ENCODE results near the gene DFFB. TPM values are rescaled to one million over a fixed set of nuclear protein-coding genes. Genes with fewer than 3 reads are reported as not detected.
A peak's percentile ranks its signal among the peaks of the same experiment; 100 is the strongest.
"Not testable (repeated sequence)": the region's sequence is repeated elsewhere in the genome, so short reads cannot be mapped to it uniquely, and the experiment has no call there.

Gene DFFB
- total RNA-seq, 1 donor from 2014 or later: 9.3 TPM

DNA sequence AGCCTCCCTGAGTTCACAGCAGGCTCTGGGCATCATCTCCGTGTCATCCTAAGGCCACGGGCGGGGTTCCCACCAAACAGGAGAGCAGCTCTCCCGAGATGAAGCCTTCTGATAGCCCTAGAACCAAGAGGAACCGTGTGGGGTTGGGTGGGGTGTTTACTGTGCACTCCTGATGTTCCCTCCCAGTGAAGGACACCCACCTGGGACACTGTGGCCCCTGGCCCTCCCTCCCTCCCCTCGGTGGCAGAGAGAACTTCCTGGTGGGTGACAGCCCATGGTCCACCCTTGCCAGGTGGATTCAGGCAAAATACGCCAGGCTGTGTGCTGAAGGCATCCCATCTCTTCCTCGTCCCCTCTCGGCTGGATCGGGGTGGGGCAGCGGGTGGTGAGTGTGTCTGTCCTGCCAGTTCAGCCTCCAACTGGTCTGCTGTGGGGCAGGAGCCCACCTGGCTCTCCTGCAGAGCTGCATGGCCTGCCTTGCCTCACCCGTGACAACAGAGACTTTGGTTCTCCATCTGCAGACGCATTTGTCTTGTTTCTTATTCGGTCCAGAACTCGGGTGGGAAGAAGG lies 58.4 kb downstream of the DFFB start:
- ATAC-seq (no peak), DNase-seq (ENCODE audit: low spot score) (peak; percentile 44)
- intact Hi-C loops (cut with DNase I): no loop called here

DNA sequence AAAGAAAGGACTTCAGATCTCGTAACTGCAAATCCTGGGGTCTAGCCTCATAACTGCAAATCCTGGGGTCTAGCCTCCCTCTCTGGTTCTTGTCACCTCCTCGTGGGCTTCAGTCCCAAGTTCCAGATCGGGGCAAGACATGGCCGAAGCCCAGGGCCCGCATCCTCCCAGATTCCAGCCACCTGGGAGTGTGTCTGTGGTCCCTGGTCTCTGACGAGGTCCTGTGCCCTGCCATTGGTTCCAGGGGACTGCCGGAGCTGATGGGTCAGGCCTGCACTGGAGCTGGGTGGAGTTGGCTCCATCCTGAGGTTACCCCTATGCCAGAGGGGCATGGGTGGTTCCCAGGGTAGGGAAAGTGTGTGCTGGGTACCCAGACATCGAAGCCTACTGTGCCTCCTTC lies 60.5 kb downstream of the DFFB start:
- ATAC-seq (no peak), DNase-seq (ENCODE audit: low spot score) (peak; percentile 34)

GRCh38 chr1:3918359-3918758 lies 61.1 kb downstream of the DFFB start:
- DNase-seq (ENCODE audit: low spot score); intact Hi-C loops (cut with DNase I); ATAC-seq: not testable (repeated sequence)

More for the DNA sequence above, 60.5 kb downstream of the DFFB start:
- intact Hi-C loops (cut with DNase I): no loop called here

DNA sequence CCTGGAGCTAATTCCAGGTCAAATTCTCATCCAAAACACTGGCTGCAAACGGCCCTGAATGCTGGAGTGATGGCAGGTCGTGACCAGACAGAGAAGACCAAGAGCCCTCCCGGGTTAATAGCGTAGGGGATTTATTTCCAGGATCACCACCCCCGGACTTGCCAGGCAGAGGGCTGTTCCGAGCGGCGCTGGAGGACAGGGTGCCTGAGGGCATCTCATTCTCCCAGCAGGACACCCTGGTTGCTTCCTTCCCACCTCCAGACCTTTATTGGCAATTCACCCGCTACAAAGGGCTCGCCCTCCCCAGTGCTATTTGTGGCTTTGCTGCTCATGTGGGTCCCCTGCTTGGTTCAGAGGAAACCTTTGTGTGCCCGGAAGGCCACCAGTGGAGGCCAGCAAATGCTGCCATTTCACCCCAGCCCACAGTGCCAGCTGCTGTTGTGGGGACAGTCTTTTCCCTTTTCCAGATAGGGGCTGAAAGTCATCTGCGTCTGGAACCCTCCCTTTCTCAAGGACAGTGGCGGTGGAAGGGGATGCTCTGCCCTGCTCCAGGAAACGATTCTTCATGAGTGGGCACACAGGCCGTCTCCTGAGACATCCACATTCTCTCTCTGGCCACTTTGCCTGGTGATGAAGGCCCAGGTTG lies 61.8 kb downstream of the DFFB start:
- no peak for ATAC-seq

DNA sequence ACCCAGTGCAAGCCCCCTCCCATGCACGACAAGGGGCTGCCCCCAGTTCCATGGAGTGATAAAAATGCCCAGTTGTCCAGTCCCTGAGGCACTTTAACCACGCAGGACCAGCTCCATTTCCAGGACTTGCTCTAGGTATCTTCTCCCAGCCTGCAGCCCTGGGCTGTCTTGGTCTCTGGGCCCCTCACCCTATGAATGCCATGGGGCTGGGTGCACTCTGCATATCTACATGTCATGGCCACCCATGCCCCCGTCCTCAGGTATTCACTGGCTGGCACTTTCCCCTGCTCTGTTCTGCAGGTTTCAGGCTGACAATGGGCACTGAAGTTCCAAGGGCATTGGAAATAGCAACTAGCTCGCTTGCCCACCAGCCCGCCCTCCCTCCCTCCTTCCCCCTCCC lies 62.4 kb downstream of the DFFB start:
- intact Hi-C loops (cut with DNase I): no loop called here

More for the DNA sequence above, 61.8 kb downstream of the DFFB start:
- no peak for DNase-seq (ENCODE audit: low spot score)
- intact Hi-C loops (cut with DNase I): no loop called here

DNA sequence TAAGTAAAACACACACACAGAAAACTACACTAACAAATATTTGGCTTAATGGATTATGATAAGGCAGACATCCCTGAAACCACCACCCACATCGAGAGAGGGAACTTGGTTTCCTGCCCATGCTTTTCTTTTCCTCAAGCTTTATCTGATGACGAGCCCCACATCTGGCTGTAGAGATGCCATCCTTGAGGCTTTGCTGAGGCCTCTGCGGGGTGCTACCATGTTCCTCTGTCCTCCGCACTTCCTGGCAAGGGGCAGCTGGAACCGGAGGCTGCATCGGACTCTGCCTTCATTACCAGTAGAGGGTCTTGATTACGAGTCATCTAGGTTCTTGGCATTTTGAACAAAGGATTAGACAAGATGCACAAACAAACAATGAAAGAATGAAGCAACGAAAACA lies 64.5 kb downstream of the DFFB start:
- DNase-seq (ENCODE audit: low spot score) (no peak), ATAC-seq (no peak)
- intact Hi-C loops (cut with DNase I): no loop called here

More for the DNA sequence above, 62.4 kb downstream of the DFFB start:
- ATAC-seq (no peak), DNase-seq (ENCODE audit: low spot score) (no peak)

- ATAC-seq (no peak), DNase-seq (ENCODE audit: low spot score) (no peak)
- intact Hi-C loops (cut with DNase I): no loop called here
Measured at GRCh38 chr1:3922201-3922725, 65.0 kb downstream of the DFFB start.

GRCh38 chr1:3922851-3923250 lies 65.6 kb downstream of the DFFB start:
- ATAC-seq (no peak), DNase-seq (ENCODE audit: low spot score) (no peak)
- intact Hi-C loops (cut with DNase I): no loop called here

- DNase-seq (ENCODE audit: low spot score): no peak
- intact Hi-C loops (cut with DNase I): no loop called here
- ATAC-seq: no peak
Measured at GRCh38 chr1:3923378-3924185, 66.3 kb downstream of the DFFB start.

DNA sequence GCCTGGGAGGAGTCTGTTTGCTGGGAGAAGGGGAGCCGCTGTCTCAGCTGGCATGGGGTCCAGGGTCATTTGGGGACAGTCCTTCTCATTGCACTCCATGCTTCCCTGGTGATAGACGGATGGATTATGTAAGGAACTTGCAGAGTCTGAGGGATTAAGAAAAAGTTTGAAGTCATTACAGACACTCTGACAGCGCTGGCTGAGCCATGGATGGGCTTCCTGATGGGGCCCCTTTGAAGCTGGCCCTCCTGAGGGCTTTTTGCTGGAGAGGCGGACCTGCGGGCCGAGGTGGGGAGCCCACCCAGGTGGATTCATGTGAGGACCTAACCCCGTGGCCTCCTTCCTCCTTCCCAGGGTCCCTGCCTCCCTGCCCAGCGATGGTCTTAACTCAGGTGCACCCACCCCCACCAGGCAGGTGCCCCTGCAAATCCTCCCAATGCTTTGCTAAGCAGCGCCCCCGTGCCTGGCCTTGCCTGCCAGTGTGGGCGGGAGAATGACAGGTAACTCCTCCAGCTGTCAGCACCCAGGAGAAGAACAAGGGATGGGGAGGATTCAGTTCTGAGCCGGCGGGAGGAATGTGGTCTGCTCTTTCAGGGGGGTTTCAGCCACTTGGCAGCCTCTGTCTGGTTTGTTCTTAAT lies 67.0 kb downstream of the DFFB start:
- DNase-seq (ENCODE audit: low spot score) (no peak), ATAC-seq (no peak)
- intact Hi-C loops (cut with DNase I): no loop called here

DNA sequence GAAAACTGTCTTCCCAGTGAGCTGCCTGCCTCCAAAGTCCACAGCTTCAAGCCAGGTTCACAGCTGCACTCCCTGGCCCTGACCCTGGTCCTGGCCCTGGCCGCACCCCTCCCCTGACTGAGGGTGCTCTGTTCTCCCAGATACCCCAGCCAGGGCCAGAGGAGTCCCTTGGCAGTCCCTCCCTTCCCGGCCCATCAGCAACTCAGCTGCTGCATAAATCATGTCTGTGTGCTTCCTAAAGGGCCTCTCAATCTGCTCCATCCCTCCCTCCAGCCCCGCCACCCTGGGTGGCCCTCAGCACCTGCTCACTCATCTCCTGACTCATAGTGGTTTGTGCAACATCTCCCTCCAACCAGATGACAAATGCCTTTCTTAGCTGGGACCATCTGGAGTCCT lies 67.5 kb downstream of the DFFB start:
- DNase-seq (ENCODE audit: low spot score) (no peak), ATAC-seq (peak; percentile 62)
- intact Hi-C loops (cut with DNase I): no loop called here

DNA sequence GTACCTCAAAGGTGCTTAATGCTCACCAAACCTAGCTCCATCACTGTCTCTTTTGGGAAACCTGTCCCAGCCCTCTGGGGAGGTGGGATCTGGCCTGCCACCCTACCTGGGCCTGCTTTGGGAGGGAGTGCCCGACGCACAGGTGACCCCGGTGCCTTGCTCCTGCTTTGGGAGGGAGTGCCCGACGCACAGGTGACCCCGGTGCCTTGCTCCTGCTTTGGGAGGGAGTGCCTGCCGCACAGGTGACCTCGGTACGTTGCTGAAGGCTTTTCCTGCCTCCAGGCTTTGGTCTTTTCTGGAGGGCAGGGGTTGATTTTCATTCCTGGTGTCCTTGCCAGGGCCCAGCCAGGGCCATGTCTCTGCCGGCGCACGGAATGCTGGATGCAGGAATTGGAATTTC lies 68.0 kb downstream of the DFFB start:
- ATAC-seq (no peak), DNase-seq (ENCODE audit: low spot score) (no peak)
- intact Hi-C loops (cut with DNase I): no loop called here

- intact Hi-C loops (cut with DNase I): no loop called here
- no peak for ATAC-seq
- no peak for DNase-seq (ENCODE audit: low spot score)
Measured at GRCh38 chr1:3925762-3926161, 68.5 kb downstream of the DFFB start.

DNA sequence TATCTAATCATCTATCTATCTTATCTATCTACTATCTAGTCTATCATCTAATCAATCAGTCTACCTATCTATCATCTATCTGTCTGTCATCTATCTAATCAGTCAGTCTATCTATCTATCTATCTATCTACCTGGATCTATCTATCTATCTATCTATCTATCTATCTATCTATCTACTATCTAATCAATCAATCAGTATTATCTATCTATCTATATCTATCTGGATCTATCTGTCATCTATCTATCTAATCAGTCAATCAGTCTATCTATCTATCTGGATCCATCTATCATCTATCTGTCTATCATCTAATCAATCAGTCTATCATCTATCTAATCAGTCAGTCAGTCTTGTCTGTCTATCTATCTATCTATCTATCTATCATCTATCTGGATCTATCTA lies 69.7 kb downstream of the DFFB start:
- intact Hi-C loops (cut with DNase I): no loop called here
- DNase-seq (ENCODE audit: low spot score) (no peak), ATAC-seq (no peak)

DNA sequence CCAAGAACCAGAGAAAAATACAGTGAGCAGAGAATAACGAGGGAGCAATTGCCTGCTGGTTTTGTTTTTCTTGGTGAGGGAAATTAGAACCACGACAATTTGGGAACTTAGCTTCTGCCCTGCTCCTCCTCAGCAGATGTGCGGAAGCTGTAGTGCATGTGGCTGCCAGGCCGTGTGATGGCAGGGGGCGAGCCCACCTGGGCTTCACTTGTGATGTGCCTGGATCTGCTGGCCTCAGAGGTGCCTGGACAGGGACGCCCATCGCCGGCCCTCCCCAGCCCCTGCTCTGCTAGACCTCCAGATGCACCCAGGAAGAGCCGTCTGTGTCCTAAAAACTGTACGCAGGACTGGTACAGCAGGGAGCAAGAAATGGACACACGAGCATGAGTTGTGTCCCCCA lies 71.3 kb downstream of the DFFB start:
- no peak for ATAC-seq
- DNase-seq (ENCODE audit: low spot score): no peak
- intact Hi-C loops (cut with DNase I): no loop called here

DNA sequence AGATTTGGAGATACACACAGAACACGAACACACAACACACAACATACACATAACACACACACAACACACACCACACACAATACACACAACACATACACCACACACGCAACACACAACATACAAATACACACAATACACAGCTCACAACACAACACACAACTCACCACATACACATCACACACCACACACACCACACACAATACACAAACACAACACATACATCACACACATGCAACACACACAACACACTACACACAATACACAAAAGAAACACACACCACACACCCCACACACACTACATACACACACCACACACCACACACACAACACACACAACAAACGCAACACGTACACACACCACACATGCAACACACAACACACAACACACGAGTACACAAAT lies 71.8 kb downstream of the DFFB start:
- intact Hi-C loops (cut with DNase I): no loop called here
- ATAC-seq (no peak), DNase-seq (ENCODE audit: low spot score) (no peak)

GRCh38 chr1:3930301-3931006 lies 73.2 kb downstream of the DFFB start:
- ATAC-seq (no peak), DNase-seq (ENCODE audit: low spot score) (no peak)
- intact Hi-C loops (cut with DNase I): no loop called here

GRCh38 chr1:3931007-3931912 lies 74.0 kb downstream of the DFFB start:
- no peak for ATAC-seq
- intact Hi-C loops (cut with DNase I): no loop called here
- no peak for DNase-seq (ENCODE audit: low spot score)

Data from sciatic nerve (tissue), 2 donors.